Activated naive CD4-positive, alpha-beta T cell treated with anti-CD3 and anti-CD28 coated beads for 36 hours (primary cell): ENCODE data around the gene SRPK2. TPM values are rescaled to one million over a fixed set of nuclear protein-coding genes. Genes with fewer than 3 reads are reported as not detected.
A peak's percentile ranks its signal among the peaks of the same experiment; 100 is the strongest.

Source experiments
- CTCF ChIA-PET: fragments of 350-600 bp; sonication (Branson Sonifier 250); formaldehyde crosslinking; loops from one replicate; lab custom pipeline; 2021; ENCODE audit warnings: antibody characterized with exemption; lab: Charles Lee
- DNase-seq: peaks from one replicate; pipeline ENCODE4 v3.0.0-alpha.2; 2020
- H3K27ac Mint-ChIP-seq: one replicate; pipeline ENCODE4 v1.8.0; 2021; ENCODE audit warnings: mild to moderate bottlenecking, mixed read lengths
- H3K27me3 Mint-ChIP-seq: one replicate; pipeline ENCODE4 v1.8.0; 2021; ENCODE audit warnings: low read depth, mixed read lengths
- H3K36me3 Mint-ChIP-seq: one replicate; pipeline ENCODE4 v1.8.0; 2021; ENCODE audit warnings: low read depth, mixed read lengths
- H3K4me1 Mint-ChIP-seq: one replicate; pipeline ENCODE4 v1.8.0; 2021; ENCODE audit warnings: low read depth, mixed read lengths
- H3K4me3 Mint-ChIP-seq: one replicate; pipeline ENCODE4 v1.8.0; 2021; ENCODE audit warnings: mild to moderate bottlenecking, moderate library complexity, mixed read lengths
- H3K9me3 Mint-ChIP-seq: one replicate; pipeline ENCODE4 v1.8.0; 2021; ENCODE audit warnings: mixed read lengths
- intact Hi-C: fragments of 100-400 bp; cut with micrococcal nuclease; formaldehyde crosslinking; loops from one replicate; pipeline ENCODE4 v1.15.1; 2023
- total RNA-seq, 2 experiments: library from RNA; stranded (reverse); gene quantifications; one replicate each; pipeline ENCODE4 v1.2.3, GENCODE V29; 2021

SRPK2 gene
- total RNA-seq, 2 experiments from 2014 or later = 41.1 to 43.3 TPM

DNA sequence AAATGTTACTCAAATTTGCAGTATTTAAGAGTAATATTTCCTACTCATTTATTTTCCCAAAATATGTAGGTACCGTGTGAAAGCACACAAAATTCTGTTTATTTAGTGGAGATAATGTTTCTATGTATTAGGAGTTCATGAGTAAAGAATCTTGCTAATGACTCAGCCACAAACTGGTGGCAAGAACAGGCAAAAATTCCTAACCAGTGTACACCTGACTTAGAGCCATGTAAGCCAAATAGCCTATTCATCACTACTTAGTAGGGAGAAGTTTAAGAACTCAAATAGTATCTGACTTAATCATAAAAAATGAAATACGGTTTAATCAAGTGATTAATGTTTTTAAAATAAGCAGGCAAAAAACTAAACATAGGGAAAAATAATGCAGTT, 169.0 kb downstream of the SRPK2 start:
- H3K9me3 Mint-ChIP-seq = no peaks in the 10 kb centered on the region
- H3K4me1 Mint-ChIP-seq = peaks cover 30% of the 10 kb centered on the region
- CTCF ChIA-PET = interaction anchor here (0.7 to 1.0 kb wide), 2 partner anchors 29 to 49 kb away, joined by 3 read pairs; no protein-coding TSS in a partner anchor
- H3K27me3 Mint-ChIP-seq = no peaks in the 10 kb centered on the region
- no peak overlapping the region for H3K27ac Mint-ChIP-seq
- peaks cover 4% of the 10 kb centered on the region for H3K36me3 Mint-ChIP-seq
- intact Hi-C loops = loop anchor here (5.0 kb wide), 1 partner anchor 33 kb away; no protein-coding TSS in a partner anchor
- no peak for DNase-seq
- no peak overlapping the region for H3K4me3 Mint-ChIP-seq

DNA sequence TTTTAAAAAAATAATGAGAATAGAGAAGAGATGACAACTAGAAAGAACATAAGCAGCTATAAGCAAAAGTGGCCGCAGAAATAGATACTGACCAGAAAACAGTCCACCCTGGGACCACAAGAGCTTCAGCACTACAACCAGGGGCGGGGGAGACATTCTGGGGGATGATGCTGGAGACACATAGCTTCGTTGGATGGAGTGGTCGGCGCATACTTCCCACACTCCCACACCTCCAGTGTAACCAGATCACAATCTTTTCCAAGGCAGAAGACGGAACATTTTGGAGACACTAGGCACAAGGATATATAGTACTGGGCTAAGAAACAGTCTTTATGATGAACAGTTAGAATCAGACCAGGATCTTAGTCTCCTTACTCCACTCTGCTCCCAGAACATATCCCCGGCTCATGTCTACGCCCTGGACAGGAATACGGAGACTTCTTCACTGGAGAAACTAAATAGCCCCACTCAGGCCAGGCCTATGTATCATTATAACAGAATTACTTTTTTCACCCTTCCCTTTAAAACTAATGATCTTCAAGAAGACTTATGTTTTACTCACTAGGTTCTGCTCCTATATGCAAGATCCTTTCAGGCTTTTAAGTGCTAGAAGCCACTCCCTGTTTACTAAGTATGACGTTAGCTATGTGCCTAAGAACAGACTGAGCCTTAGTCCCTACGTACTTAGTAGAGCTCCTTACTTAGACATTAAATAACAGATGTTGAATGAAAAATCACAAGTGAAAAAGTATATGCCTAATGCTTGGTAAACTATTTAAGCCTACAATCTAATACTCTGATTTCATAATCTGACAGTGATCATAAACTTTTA, 169.6 kb downstream of the SRPK2 start:
- H3K9me3 Mint-ChIP-seq = no peaks in the 10 kb centered on the region
- CTCF ChIA-PET = no interaction called here

DNA sequence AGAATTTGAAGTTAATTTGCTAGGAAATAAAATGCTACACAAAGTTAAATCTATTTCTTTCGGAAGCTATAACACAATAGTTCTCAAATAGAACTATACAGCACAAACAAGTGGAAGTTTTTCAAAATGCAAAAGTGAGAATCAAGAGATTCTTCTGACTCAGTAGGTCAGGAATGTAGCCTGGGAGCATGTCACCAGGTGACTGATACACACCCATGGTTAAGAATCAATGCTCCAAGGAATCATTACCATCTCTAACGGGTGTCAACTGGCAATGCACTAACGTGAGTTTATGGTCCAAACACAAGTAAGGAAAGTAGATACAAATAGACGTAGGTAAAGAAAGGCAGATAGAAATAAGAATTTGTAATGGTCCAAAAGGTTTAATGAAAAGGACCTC, 170.5 kb downstream of the SRPK2 start:
- CTCF ChIA-PET = no interaction called here
- intact Hi-C loops = loop anchor here (5.0 kb wide), 1 partner anchor 34 kb away; no protein-coding TSS in a partner anchor
- peaks cover 4% of the 10 kb centered on the region for H3K36me3 Mint-ChIP-seq
- no peaks in the 10 kb centered on the region for H3K27me3 Mint-ChIP-seq
- H3K9me3 Mint-ChIP-seq = no peaks in the 10 kb centered on the region
- H3K4me1 Mint-ChIP-seq = peaks cover 31% of the 10 kb centered on the region
- DNase-seq = no peak
- H3K27ac Mint-ChIP-seq = no peak overlapping the region
- H3K4me3 Mint-ChIP-seq = no peak overlapping the region

More for the DNA sequence above, 169.6 kb downstream of the SRPK2 start:
- Mint-ChIP-seq H3K27me3 (no peaks in the 10 kb centered on the region), H3K36me3 (peaks cover 4% of the 10 kb centered on the region), H3K27ac (no peak overlapping the region), H3K4me1 (peaks cover 29% of the 10 kb centered on the region), H3K4me3 (no peak overlapping the region)
- intact Hi-C loops = loop anchor here (5.0 kb wide), 1 partner anchor 33 kb away; no protein-coding TSS in a partner anchor
- DNase-seq = no peak

DNA sequence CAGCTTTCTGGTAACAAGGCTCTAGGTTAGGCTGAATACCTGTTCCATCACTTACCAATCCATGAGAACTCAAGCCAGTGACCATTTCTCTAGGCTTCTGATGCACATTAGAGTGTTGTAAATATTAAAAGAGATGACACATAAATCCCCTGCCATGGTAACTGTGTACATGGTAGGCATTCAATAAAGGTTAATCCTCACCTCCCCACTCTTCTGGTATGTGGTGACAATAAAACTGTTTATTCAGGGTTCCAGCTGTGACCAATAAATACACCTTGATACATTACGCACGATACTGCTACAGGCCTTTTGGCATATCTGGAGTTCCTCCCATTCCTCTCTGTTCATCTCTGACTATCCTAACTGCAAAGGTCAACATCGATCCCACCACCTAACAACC, 171.9 kb downstream of the SRPK2 start:
- Mint-ChIP-seq H3K9me3 (no peaks in the 10 kb centered on the region), H3K4me3 (no peak overlapping the region), H3K27me3 (no peaks in the 10 kb centered on the region), H3K36me3 (peaks cover 4% of the 10 kb centered on the region), H3K4me1 (peaks cover 33% of the 10 kb centered on the region), H3K27ac (no peak overlapping the region)
- CTCF ChIA-PET = no interaction called here
- DNase-seq = no peak
- intact Hi-C loops = loop anchor here (5.0 kb wide), 1 partner anchor 36 kb away; no protein-coding TSS in a partner anchor

DNA sequence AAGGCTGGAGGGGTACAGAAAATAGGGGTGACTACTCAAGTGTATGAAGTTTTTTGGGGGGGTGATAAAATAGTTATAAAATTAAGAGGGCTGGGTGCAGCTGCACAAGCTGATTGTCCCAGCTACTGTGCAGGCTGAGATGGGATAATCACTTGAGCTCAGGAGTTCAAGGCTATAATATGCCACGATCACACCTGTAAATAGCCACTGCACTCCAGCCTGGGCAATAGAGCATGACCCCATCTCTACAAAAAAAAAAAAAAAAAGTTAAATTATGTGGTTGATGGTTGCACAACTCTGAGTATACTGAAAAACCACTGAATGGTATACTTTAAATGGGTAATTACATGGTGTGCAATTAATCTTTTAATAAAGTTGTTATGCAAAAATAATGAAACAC, 172.9 kb downstream of the SRPK2 start:
- Mint-ChIP-seq H3K9me3 (peaks cover 3% of the 10 kb centered on the region), H3K4me3 (no peak overlapping the region), H3K36me3 (peaks cover 4% of the 10 kb centered on the region), H3K4me1 (peaks cover 30% of the 10 kb centered on the region), H3K27me3 (no peaks in the 10 kb centered on the region), H3K27ac (no peak overlapping the region)
- DNase-seq = no peak
- intact Hi-C loops = loop anchor here (5.0 kb wide), 1 partner anchor 36 kb away; no protein-coding TSS in a partner anchor
- CTCF ChIA-PET = no interaction called here

DNA sequence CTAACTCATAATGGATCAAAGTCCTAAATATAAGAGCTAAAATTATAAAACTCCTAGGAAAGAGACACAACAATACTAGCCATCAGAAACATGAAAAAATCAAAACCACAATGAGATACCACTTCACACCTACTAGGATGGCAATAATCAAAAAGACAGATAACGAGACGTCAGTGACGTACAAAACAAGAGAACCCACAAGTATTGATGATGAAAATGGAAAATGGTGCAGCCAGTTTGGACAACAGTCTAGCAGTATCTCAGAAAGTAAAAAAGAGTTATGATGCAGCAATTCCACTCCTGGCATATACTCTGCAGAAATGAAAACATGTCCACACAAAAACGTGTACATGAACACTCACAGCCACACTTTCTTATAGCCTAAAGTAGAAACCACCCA, 173.5 kb downstream of the SRPK2 start:
- H3K27me3 Mint-ChIP-seq = no peaks in the 10 kb centered on the region
- H3K36me3 Mint-ChIP-seq = peaks cover 2% of the 10 kb centered on the region
- intact Hi-C loops = loop anchor here (5.0 kb wide), 1 partner anchor 37 kb away; no protein-coding TSS in a partner anchor
- H3K27ac Mint-ChIP-seq = no peak overlapping the region
- no peak for DNase-seq
- peaks cover 3% of the 10 kb centered on the region for H3K9me3 Mint-ChIP-seq
- CTCF ChIA-PET = interaction anchor here (0.7 kb wide), 1 partner anchor 29 kb away, joined by 4 read pairs; no protein-coding TSS in a partner anchor
- H3K4me3 Mint-ChIP-seq = no peak overlapping the region
- peaks cover 34% of the 10 kb centered on the region for H3K4me1 Mint-ChIP-seq

DNA sequence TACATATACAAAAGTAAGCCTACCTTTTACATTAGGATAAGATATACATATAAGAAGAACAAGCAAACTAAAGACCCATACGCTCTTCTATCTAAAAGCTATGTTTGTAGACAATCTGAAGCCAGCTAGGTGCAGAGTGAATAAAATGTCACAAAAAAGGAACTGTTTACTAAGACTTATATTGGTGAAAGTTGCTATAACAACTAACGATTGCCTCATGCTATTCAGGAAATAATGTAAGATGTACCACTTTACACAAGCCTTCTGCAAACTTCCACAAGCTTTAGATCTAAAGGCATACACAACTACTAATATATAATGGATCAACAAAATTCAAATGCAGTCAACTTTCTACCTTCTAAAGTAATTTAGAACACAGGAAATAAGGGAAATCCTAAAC, 175.1 kb downstream of the SRPK2 start:
- Mint-ChIP-seq H3K27me3 (no peaks in the 10 kb centered on the region), H3K36me3 (peaks cover 2% of the 10 kb centered on the region), H3K27ac (no peak overlapping the region), H3K4me1 (peaks cover 41% of the 10 kb centered on the region), H3K4me3 (no peak overlapping the region), H3K9me3 (peaks cover 3% of the 10 kb centered on the region)
- CTCF ChIA-PET = interaction anchor here (0.6 kb wide), 1 partner anchor 114 kb away, joined by 6 read pairs; no protein-coding TSS in a partner anchor
- intact Hi-C loops = no loop called here
- DNase-seq = no peak

DNA sequence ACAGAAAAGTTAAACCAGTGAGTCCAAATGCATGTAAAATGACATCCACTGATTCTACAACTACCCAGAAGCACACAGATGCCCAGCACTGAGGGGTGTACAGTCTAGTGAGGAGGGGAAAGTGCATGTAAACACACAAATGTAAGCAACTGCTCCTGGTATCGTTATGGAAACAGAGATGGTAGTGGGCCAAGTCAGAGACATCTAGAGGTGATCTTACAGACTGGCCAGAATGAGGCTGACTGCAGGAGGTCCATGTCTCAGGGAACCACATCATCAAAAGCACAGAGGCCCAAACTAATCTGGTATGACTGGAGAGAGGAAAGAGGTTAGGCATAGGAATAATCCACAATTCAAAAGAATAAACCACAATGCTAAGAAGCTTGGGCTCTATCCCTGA, 176.5 kb downstream of the SRPK2 start:
- intact Hi-C loops = no loop called here
- Mint-ChIP-seq H3K27ac (no peak overlapping the region), H3K4me1 (peaks cover 50% of the 10 kb centered on the region), H3K27me3 (no peaks in the 10 kb centered on the region), H3K9me3 (peaks cover 3% of the 10 kb centered on the region), H3K4me3 (no peak overlapping the region), H3K36me3 (peaks cover 2% of the 10 kb centered on the region)
- CTCF ChIA-PET = no interaction called here
- DNase-seq = no peak

DNA sequence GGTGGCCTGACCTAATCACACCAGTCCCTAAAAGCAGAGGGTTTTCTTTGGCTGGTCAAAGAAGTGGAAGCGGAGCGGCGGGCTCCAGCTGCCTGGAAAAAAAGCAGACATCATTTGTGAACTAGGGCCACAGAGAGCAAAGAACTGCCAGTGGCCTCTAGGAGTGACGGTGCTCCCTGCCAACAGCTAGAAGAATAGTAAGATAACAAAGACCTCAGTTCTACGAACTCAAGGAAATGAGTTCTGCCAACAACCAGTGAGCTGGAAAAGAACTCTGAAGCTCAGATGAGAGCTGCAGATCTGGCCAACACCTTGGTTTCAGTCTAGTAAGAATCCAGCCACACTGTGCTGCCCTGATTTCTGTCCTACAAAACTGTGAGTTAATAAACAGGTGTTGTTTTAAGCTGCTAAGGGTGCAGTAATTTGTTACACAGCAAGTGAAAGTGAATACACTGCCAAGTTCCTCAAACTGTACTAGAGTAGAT, 178.0 kb downstream of the SRPK2 start:
- H3K27ac Mint-ChIP-seq = peak overlapping the region; percentile 28
- intact Hi-C loops = no loop called here
- H3K36me3 Mint-ChIP-seq = peaks cover 2% of the 10 kb centered on the region
- H3K4me1 Mint-ChIP-seq = peaks cover 64% of the 10 kb centered on the region
- no peak overlapping the region for H3K4me3 Mint-ChIP-seq
- peaks cover 3% of the 10 kb centered on the region for H3K9me3 Mint-ChIP-seq
- H3K27me3 Mint-ChIP-seq = no peaks in the 10 kb centered on the region
- peak; percentile 11 for DNase-seq
- CTCF ChIA-PET = no interaction called here

DNA sequence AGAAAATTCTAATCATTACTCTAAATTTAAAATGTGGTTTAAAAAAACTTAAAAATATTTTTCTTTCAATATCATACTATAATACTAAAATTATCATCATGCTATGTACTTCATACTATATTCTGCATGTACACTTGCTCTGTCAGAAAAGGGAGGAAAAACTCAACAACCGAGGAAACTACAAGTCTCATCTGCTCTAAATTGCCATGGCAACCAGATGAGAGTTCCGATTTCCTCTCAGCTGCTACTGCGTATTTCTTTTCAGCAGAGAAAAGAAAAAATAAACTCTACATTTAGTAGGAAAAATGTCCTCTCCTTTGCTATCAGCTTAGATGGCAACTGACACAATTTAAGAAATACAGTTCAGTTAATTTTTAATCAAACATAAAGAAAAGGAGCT, 178.9 kb downstream of the SRPK2 start:
- CTCF ChIA-PET = interaction anchor here (1.3 kb wide), 1 partner anchor 13 kb away, joined by 3 read pairs; no protein-coding TSS in a partner anchor
- intact Hi-C loops = loop anchor here (5.0 kb wide), 2 partner anchors 597 to 902 kb away; partner anchors contain the start of gene SYPL1
- Mint-ChIP-seq H3K9me3 (peaks cover 3% of the 10 kb centered on the region), H3K4me3 (no peak overlapping the region), H3K36me3 (no peaks in the 10 kb centered on the region), H3K27me3 (no peaks in the 10 kb centered on the region), H3K4me1 (peaks cover 65% of the 10 kb centered on the region), H3K27ac (no peak overlapping the region)
- DNase-seq = peak; percentile 28

DNA sequence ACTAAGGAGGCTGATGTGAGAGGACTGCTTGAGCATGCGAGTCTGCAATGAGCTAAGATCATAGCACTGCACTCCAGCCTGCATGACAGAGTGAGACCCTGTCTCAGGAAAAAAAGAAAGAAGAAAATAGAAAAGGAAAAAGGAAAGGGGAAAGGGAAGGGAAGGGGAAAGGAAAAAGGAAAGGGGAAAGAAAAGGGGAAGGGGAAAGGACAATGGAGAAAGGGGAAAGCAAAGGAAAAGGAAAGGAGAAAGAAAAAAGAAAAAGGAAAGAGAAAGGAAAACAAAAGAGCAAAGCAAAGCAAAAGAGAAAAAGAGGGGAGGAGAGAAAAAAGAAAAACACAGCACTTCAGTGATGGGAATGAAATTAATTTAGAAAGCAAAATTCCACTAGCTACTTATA, 179.3 kb downstream of the SRPK2 start:
- Mint-ChIP-seq H3K27me3 (no peaks in the 10 kb centered on the region), H3K27ac (peak overlapping the region; percentile 48), H3K9me3 (peaks cover 3% of the 10 kb centered on the region), H3K4me1 (peaks cover 64% of the 10 kb centered on the region), H3K4me3 (peak overlapping the region; percentile 50), H3K36me3 (no peaks in the 10 kb centered on the region)
- intact Hi-C loops = loop anchor here (5.0 kb wide), 2 partner anchors 598 to 903 kb away; partner anchors contain the start of gene SYPL1
- DNase-seq = peak; percentile 23
- CTCF ChIA-PET = interaction anchor here (0.6 to 1.3 kb wide), 2 partner anchors 13 to 45 kb away, joined by 3 to 4 read pairs; no protein-coding TSS in a partner anchor

DNA sequence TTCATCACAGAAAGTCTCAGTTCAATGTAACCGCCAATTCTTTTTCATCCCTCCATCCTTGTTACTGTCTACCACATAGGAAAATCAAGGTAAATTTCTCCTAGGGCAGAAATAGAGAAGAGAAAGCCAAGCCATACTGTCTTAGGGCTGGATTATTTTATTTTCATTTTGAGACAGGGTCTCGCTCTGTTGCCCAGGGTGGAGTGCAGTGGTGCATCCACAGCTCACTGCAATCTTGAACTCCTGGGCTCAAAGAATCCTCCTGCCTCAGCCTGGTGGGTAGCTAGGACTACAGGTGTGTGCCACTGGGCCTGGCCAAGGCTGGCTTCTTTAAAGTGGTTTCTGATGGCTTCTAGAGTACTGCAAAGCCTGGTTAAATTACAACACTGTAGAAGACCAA, 181.7 kb downstream of the SRPK2 start:
- H3K27me3 Mint-ChIP-seq = no peaks in the 10 kb centered on the region
- DNase-seq = no peak
- CTCF ChIA-PET = interaction anchor here (0.6 kb wide), 1 partner anchor 14 kb away, joined by 3 read pairs; no protein-coding TSS in a partner anchor
- H3K9me3 Mint-ChIP-seq = peaks cover 3% of the 10 kb centered on the region
- peaks cover 58% of the 10 kb centered on the region for H3K4me1 Mint-ChIP-seq
- H3K27ac Mint-ChIP-seq = no peak overlapping the region
- peaks cover 2% of the 10 kb centered on the region for H3K36me3 Mint-ChIP-seq
- no peak overlapping the region for H3K4me3 Mint-ChIP-seq
- intact Hi-C loops = loop anchor here (1.0 to 5.0 kb wide), 3 partner anchors 138 to 905 kb away; partner anchors contain the start of gene SYPL1
